HG02885 (cell line): ENCODE results near the gene KLHL3.

Experiments
- ATAC-seq: cut with Tn5 transposase; IDR thresholded peaks from one replicate; pipeline ENCODE4 v1.9.1; 2021; ENCODE audit warnings: mild to moderate bottlenecking; ENCODE audit not compliant: unreplicated experiment, poor library complexity

KLHL3 gene

DNA sequence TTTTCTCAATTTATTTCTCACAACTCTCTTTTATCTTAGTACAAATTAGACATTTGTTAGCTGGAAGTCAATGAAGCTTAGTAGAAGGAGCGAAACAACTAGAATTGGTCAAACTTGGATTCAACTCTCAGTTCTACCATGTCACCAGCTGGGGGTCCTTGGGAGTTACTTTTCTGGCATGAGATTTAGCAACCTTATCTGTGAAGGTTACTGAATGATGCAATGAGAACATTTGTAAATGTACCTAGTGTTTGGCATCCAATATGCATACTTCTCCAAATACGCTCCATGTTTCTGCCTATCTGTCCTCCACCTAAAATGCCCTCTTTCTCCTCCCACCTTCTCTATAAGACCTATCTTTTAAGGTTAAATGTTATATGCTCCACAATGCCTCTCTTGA lies 12.0 kb upstream of the KLHL3 start:
- ATAC-seq = no peak

DNA sequence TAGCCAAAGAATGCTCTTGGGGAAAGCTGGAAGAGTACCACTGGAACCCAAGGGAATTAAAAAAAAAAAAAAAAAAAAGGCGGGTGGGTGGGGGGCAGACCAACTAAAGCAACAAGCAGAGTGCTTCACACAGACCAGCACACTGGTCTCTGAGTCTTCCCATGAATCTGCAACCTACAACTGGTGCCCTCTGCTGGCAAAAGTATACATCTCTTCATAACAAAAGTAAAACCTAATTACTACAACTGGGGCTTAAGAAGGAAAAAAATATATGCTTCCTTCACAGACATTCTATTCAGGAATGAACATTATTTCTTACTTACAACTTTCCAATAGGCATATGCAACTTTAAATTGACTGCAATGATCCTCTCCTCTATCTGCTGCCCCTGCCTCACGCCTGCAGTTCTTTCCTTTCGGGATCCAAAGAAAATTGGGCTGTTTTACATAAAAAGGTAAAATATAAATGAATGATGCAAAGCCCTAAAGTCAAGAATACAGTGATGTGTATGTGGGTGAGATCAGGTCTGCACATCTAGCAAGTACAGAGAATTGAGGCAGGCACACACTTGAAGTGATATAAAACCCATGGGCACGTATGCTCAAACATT lies 7.2 kb upstream of the KLHL3 start:
- peak; percentile 59 for ATAC-seq

DNA sequence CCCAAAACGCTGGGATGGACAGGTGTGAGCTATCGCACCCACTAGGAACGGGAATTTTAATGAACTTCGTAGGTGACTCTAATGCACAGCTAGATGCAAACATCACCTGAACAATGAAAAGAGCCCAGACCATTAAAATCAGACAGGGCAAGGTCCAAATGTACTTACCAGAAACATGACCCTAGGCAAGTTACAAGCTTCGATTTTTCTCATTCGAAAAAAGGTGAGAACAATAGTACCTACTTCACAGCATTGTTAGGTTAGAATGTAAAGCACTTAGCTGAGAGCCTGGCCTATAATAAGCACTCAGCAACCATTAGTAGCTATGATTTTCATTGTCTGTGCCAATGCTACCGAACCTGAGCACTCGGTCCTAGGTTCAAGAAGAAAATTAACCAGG lies 5.8 kb upstream of the KLHL3 start:
- ATAC-seq = no peak

DNA sequence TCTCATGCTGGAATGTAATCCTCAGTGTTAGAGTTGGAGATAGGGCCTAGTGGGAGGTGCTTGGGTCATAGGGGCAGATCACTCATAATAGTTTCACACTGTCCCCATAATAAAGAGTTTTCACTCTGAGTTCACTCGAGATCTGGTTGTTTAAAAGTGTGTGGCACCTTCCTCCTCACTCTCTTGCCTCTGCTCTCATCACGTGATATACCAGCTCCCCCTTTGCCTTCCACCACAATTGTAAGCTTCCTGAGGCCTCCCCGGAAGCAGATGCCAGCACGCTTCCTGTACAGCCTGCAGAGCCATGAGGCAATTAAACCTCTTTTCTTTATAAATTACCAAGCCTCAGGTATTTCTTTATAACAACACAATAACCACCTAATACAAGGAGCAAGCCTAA lies 3.8 kb upstream of the KLHL3 start:
- no peak for ATAC-seq

DNA sequence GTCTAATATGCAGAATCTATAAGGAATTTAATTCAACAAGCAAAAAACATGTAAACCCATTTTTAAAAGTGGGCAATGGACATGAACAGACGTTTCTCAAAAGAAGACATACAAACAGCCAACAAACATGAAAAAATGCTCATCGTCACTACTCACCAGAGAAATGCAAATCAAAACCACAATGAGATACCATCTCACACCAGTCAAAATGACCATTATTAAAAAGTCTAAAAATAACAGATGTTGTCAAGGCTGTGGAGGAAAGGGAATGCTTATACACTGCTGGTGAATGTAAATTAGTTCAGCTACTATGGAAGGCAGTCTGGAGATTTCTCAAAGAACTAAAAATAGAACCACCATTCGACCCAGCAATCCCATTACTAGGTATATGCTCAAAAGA lies 3.1 kb upstream of the KLHL3 start:
- ATAC-seq = no peak

DNA sequence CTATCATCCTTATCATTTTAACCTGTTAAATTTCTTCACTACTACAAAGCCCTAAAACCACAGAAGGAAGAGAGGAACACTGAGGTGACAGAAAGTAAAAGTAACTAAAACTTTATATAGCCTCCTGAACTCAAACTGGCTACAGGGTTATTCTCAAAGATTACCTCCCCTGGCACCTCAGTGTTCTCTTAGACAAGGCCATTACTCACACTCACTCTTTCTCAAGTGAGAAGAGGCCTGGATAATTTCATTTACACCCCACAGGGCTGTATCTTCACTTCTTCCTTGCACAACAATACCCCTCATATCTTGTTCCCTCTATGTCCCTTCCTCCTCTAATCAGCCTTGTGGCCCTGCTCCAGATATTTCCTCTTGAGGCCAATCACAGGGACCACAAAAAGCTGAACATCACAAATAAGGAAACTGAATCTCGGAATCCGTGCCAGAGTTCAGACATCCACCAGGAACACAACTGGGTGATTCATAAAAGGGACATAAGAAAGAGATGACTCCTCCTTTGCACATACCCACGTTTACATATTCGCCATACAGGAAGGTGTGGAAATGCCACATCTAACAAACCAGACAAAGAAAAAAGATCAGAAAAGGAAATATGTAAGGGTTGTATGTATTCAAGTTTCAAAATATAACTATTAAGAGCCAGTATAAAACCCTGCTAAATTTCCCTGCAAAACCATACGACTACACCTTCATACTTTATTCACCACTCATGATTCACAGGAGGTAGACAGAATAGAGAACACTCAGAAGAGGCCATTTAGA lies 1.7 kb upstream of the KLHL3 start:
- ATAC-seq = peak; percentile 45

DNA sequence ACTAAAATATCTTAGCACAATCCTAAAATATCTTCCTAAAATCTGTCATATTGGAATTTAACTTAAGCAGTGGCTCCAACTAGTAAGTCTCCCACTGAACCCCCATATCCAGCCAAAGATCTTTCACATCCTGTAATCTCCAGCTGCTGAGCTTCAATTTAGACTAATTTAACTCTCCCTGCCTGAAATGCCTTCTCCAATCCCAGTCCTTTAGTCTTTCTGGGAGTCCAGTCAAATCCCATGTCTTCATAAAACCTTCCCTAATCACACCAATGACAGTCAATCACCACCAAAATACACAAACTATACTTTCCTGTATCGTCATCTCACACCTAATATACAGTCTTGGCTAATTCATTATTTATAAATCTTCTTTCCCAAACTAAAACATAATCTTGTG lies 607 bp upstream of the KLHL3 start:
- ATAC-seq = no peak

DNA sequence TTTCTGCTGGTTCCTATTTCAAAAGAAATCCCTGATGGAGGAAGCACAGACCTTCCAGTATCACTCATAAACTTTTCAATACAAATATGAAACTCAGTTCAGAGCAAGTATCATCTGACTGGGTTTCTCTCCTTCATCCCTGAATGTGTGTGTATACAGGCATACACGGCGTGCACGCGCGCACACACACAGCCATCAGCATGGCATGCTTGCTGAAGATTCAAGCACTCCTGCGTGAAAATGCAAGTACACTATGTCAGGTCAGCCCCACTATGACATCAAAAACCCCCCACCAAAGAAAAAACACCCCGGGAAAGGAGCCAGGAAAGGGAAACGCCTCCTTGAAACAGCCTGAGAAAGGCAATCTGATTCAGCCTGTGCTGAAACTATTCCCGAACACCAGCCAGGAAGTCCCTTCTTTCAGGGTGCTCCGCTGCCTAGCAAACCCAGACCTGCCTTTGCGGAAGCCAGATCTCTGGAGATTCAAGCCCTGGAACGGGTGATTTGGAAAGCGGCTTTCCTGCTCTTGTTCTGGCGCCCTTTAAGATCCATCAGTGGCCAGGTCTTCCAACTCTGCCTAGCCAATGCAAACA lies 831 bp downstream of the KLHL3 start:
- ATAC-seq = no peak

DNA sequence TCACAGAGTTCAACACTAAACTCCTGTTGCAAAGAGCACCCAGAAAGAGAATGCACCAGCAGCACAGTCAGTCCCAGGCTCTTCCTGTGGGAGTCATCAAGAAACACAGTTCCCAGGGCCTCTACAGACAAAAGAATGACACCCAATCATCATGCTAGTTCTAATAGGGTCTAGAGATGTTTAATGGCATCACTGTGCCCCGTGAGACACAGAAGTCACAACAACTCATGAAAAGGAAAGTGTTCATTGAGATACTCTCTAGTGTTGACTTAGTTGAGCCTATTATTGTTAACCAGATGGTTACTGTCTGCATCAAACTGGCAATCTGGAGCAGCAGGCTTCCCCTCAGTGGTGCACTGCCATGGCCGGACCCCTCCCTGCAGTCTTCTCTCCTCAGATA lies 1.6 kb downstream of the KLHL3 start:
- ATAC-seq = no peak

DNA sequence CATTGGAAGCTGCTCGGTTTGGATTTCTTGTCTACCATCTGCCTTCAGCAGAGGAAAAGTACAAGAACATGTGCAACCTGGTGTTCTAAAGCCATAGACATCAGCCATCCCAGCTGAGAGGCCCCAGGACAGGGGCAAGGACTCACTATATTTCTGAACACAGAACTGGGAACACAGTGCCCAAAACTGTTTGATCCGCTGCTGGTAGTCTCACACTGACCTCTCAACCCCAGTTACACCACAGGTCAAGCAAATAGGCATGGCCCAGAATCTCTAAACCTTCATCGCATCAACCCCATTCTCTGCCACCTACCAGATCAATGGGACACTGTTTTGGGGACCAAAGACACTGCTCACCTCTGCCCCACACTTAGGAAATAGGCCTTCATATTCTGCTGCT lies 2.0 kb downstream of the KLHL3 start:
- ATAC-seq = no peak

DNA sequence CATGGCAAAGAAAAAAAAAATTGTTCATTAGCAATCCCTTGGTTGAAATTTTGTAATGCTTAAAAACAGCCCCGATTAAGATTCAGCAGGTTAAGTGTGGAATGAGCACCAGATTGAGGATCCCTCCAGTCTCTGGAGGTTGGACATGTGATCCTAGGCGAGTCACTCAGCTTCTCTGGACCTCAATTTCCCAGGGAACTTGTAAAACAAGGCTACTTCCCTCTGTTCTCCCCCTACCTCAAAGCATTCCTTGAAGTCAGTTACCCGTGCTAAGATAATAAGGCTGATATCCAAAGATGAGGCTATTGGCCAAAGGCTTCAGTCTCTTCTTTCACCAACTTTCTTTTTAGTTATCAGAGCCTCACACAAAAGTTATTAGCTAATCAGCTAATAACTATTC lies 2.9 kb downstream of the KLHL3 start:
- ATAC-seq = no peak

DNA sequence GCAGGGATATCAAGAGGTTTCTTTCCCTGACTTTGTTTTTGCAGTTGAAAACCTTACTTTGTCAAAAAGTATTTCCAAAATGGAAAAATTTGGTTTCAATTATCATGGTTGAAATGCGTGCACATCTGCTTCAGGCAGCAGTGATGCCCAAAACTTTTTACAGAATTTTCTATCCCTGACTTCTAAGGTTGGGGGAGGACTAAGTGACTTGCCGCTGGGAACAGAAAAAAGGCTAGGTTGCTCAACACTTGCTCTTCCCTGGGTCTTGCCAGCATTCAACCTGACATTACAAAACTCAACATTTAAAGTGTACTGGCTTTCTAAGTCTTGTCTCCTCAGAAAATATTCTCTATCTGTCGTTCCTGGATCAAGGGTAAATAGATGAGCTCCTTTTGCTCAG lies 4.7 kb downstream of the KLHL3 start:
- ATAC-seq = no peak

DNA sequence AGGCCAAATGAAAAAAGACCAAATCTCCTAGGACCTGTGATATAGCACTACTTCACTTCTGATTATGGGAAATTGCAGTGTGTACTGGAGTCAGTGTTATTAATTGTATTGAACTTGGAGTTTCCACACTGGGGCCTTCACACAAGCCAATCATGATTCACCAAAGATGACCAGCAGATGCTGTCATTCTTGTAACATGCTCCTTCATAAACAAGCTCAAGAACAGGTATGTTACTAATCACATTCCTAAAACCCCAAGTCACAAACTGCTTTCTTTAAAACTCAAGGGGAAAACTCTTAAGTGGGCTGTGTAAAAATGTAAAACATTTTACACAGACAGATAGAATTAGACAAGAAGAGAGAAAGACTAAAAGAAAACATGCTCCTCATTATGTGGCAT lies 5.6 kb downstream of the KLHL3 start:
- ATAC-seq = no peak

DNA sequence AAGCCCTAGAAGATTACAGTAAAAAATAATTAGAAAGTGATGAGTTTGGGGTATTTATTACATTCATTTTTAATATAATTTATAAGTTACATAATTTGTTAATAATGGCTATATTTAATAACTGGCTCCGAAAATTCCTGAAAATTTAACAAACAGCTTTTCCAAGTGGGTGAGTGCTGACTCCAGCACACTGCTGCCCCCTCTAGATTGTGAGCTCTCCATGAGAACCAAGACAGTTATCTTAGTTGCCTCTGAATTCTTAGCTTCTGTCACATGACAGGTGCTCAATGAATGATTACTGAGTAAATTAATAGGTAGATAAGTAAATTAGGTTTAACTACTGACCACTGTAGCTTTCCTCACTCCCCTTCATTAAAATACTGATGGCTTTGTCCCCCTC lies 7.8 kb downstream of the KLHL3 start:
- ATAC-seq = no peak

DNA sequence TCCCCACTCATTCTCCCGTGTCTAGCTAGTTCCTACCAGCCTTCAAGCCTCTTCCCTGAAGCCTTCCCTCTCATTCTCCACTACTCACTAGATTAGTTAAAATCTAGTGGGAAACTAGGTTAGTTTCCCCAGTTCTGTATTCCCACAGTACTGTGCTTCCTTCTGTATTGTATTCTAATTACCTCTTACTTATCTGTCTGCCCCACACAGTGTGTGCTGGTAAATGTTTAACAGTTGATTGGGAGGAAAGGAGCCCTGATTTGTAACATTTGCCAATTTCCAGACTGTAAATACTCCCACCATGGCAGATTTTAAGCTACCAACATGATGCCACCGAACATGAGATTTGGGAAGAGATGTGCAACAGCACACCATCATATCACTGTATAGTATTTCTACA lies 8.3 kb downstream of the KLHL3 start:
- ATAC-seq = no peak

DNA sequence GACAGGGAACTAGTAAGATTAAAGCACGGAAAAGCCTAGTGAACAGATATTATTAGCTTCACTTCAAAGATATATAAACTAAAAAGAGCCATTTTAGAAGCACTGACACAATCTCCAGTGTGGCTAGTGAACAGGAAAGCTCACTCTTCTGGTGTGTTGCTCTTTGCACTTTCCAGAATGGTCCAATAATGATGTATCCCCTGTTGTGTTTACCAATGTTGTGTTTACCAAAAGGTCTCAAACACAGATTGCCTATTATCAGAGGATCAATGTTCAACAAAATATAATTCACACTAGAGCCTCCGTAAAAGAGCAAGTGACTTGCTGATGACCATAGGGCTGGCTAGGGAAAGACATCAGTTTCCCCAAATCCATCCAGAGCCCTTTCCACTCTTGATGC lies 11.6 kb downstream of the KLHL3 start:
- ATAC-seq = no peak

DNA sequence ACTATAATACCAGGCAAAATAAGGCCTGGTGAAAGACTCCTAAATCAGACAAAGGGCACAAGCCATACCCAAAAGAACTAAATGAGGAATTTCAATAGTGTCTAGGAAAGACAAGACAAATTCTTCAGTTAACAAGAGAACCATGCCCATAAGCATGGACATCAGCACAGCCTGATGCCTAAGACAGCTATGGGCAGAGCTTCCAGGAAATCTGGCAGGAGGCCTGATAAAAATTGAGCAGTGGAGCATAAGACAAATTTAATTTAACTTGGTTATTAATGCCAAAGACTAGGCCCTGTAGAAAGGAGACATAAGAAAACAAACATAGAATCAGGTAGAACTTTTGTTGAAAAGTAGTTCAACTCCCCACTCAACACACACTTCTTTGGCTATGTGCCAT lies 17.3 kb downstream of the KLHL3 start:
- ATAC-seq = no peak

DNA sequence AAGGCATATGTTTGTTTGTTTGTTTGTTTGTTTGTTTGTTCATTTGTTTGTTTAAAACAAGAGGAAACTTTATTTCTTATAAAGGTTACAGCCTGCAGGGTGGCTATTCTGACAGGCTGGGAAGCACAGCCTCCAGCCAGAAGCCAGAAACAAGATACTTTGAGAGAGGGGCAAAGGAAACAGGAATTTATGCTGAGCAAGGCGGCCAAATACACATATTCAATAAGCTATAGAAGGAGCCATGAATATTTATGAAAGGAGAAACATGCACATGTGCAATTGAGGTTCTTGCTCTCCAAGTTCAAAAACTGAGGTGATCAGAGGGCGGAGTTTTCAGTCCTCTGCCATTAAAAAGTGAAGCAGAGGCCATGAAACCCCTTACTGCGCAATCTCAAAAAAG lies 19.6 kb downstream of the KLHL3 start:
- ATAC-seq = no peak

DNA sequence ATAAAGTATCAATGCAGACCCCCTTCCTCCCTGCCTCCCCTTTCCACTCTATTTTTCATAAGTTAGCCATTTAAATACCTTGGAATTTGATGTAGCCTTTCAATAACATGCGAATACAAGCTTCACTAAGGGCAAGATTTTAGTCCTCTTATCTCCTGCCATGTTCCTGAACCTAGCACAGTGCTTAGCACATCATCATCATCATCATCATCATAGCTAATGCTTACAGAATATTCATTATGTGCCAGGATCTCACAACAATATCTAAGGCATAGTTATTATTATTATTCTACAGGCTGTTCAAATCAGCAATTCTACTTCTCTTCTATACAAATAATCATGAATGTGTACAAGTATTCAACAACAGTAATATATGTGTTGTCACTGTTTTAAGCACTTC lies 20.4 kb downstream of the KLHL3 start:
- no peak for ATAC-seq

DNA sequence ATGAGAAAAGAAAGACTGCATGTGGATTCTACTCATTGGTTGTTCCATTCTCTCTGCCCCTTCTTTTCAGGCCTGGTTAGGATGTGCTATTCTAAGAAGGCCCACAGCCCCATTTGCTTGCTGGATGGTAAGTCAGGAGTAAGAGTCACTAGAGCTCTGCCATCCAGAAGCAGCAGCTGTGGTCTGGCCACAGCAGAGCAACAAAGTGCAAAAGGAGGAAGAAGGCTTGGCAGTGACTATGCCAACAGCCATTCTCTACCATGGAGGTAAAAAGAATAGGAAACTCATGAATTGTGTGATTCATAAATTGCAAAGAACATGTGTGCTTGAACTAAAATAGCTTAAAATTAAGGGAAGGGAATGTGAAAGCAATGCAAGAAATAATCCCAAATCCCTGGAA lies 20.9 kb downstream of the KLHL3 start:
- no peak for ATAC-seq

DNA sequence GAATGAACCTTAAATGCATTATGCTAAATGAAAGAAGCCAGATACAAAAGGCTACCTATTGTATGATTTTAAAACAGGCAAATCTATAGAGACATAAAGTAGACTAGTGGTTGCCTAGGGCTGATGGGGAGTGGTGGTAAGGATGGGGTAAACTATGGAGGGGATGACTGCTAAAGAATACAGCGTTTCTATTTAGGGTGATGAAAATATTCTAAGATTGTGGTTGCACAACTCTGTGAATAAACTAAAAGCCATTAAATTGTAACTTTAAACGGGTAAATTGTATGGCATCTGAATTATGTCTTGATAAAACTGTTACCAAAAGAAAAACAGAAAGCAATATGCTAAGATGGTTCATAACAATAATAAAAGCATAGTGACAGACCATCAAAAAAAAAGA lies 21.4 kb downstream of the KLHL3 start:
- ATAC-seq = no peak

DNA sequence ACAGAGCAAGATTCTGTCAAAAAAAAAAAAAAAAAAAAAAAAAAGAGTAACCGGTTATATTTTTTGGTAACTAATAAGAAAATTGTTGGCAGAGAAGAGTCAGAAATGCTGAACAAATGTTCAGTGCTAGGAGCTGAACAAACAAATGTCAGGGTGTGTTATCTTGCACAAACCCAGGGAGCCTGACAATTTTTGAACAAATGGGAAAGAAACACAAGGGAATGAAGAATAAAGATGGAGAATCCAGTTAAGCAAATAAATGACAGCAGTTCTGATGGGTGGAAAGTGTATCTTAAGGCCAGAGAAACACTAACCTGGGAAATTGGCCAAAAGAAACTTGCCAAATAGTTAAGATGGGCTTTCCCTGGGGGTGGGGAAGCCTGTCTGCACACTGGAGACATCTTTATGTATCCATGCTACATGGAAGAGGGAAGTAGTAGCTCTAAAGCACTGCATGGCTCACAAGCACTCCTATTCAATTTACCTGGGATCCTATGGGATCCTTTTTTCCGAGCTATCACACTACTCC lies 23.7 kb downstream of the KLHL3 start:
- no peak for ATAC-seq
